GM19395 (cell line): Measurements from ENCODE around the gene GALNS.
A peak's percentile ranks its signal among the peaks of the same experiment; 100 is the strongest.
"Not testable (repeated sequence)": the region's sequence is repeated elsewhere in the genome, so short reads cannot be mapped to it uniquely, and the experiment has no call there.

Experiments used
- ATAC-seq: cut with Tn5 transposase; IDR thresholded peaks from one replicate; pipeline ENCODE4 v1.9.1; 2021; ENCODE audit warnings: mild to moderate bottlenecking, moderate library complexity; ENCODE audit not compliant: unreplicated experiment

GALNS gene

DNA sequence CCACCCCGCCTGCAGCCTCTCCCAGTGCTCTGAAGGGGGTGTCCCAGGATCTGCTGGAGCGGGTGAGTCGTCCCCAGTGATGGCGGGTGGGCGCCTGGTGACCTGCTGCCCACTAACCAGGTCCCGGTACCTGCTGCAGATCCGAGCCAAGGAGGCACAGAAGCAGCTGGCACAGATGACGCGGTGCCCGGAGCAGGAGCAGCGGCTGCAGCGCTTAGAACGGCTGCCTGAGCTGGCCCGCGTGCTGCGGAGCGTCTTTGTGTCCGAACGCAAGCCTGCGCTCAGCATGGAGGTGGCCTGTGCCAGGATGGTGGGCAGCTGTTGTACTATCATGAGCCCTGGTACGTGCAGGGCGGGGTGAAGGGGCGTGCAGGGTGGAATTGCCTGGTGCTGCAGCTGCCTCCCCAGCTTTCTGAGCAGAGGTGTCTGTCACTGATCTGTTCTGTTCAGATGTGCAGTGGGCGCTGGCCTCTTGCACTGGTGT, 49.6 kb downstream of the GALNS start:
- no peak for ATAC-seq

GRCh38 chr16:88806491-88807111, 50.1 kb downstream of the GALNS start:
- ATAC-seq, result no peak

DNA sequence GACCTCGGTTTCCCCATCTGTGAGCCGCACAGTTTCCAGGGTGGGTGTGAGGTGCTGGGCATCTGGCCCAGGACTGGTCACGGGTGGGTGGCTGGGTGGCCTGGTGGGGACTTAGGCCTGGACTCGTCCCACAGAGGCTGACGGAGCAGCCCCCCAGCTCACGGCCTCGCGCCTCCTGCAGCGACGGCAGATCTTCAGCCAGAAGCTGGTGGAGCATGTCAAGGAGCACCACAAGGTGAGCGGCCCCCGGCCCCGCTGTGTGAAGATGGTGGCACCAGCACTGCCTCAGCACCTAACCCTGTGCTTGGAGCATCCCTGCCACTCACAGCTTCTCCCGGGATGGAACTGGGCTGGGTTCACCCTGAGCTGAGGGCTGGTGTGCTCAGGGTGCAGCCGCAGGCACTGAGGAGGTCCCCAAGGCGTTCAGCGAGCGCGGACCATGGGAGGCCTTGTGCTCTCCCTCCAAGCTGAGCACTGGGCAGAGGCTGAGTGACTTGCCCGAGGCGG, 50.8 kb downstream of the GALNS start:
- no peak for ATAC-seq

- ATAC-seq, result no peak
Observed at GRCh38 chr16:88805340-88805715, 51.4 kb downstream of the GALNS start.

- no peak for ATAC-seq
Observed at GRCh38 chr16:88804552-88805339, 52.0 kb downstream of the GALNS start.

DNA sequence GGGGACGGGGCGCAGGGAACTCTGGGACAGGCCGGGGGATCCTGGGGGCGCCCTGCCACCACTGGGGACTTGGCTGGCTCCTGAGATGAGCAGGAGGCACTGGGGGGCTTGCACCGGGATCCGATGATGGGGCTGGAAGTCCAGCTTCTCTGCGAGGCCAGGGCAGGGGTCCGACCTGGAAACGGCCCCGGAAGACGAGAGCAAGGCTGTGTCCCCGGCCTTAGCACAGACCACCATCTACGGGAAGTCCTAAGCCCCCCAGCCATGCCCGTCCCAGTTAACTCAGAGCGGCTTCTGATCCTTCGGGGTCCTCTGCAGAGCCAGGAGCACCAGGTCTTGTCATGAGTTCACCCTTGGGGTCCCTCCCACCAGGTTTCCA, 52.6 kb downstream of the GALNS start:
- ATAC-seq, result no peak

DNA sequence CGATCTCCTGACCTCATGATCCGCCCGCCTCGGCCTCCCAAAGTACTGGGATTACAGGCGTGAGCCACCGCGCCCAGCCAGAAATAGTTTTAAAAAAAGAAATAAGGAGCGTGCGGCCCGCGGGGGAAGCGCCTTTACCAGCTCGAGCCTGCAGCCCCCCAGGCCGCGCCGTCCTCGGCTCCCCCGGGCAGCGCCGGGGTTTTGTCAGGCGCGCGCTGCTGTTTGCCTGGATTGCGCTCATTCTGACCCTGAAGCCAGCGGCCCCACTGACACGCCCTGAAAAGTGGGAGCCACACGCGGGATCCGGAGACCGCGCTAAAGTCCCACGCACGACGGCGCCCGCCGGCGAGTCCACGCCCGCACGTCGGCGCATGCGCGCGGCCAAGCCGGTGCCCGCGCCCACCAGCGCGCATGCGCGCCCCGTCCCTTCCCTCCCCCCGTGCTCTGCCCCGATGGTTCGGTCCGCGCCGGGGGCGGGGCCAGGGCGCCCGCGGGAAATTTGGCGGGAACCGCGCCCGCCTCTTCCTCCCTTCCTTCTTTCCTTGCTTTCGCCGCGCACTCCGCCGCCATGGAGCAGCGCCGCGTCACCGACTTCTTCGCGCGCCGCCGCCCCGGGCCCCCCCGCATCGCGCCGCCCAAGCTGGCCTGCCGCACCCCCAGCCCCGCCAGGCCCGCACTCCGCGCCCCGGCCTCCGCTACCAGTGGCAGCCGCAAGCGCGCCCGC, 53.3 kb downstream of the GALNS start, which contains the start of gene CDT1:
TSS of gene CDT1 (plus strand) at position 526 of the 724 bp plus-strand sequence. CDS start at position 569, 43 bp downstream.
- peak; percentile 53 for ATAC-seq

DNA sequence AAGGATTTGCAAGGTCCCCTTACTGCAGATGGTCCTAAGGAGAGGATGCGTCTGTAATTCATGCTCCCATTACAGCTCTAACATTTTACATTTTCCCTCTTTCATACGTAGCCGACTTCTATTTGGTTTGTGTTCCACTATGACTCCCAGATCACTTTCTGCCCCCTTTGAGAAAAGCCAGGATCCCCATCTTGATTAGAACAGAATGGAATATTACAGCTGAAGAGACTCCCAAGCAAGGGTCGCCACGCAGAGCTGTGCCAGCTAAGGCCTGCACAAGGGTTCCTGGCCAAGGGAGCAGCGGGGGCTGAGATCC, 56.5 kb downstream of the GALNS start:
- ATAC-seq, result no peak

DNA sequence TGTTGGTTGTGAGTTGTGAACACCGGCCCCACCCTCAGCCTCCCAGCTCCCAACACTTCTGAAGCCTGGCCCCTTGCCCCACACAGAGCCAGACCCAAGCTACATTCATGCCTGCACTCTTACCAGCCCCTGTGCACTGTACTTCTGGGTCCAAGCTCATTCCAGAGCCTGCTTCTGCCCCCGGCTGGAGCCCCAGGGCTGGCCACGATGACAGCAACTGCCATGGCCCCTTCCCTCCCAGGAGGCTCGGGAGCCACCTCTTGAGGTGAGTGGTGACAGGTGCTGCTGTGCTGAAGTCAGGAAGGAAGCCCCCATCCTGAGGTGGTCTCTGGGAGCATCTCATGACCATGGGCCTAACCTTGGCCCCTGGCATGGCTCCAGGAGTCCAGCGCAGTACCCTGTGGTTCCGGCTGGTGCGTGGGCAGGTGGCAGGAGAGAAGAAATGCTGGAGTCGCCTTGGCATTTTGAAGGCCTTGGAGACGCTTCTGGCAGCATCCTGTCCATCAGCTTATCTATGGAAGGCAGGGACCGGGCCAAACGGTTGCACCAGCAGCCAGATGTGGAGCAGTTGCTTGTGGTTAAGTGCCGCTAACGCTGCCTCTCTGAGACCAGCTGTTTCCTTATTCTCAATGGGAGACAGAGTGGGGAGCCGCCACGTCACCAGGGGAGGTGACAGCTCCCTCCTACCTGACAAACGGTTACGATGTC, 57.0 kb downstream of the GALNS start:
- ATAC-seq, result no peak

DNA sequence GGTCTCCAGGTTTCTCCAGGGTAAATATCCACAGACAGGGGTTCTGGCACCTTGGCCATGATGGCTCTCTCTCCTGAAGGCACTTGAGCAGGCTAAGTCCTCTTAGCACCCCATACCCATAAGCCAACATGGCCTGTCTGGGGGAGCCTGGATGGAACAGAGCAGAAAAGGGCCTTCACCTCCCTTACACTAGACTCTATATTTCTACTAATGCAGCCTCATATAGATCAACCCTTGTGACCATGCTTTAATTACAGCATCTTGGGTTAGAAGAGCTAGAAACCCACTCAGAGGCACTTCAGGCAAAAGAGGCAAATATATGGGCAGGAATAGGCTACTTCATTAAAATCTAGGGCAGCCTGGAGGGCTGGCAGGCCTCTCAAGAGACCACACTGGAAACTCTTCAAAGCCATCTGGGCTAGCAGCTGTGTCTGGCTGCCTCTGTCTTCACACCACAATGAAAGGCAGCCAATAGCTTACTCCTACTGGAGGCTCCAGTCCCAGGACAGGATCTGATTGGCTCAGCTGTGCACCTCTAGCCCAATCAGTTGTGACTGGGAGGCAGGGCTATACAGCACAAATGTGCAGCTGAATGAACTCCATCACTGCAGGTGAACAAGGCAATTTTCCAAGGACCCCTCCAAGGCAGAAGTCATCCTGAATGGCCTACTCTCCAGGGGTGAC, 57.8 kb downstream of the GALNS start:
- no peak for ATAC-seq

- ATAC-seq, result no peak
Observed at GRCh38 chr16:88798073-88798472, 58.7 kb downstream of the GALNS start.

- no peak for ATAC-seq
Observed at GRCh38 chr16:88796278-88796677, 60.5 kb downstream of the GALNS start.

DNA sequence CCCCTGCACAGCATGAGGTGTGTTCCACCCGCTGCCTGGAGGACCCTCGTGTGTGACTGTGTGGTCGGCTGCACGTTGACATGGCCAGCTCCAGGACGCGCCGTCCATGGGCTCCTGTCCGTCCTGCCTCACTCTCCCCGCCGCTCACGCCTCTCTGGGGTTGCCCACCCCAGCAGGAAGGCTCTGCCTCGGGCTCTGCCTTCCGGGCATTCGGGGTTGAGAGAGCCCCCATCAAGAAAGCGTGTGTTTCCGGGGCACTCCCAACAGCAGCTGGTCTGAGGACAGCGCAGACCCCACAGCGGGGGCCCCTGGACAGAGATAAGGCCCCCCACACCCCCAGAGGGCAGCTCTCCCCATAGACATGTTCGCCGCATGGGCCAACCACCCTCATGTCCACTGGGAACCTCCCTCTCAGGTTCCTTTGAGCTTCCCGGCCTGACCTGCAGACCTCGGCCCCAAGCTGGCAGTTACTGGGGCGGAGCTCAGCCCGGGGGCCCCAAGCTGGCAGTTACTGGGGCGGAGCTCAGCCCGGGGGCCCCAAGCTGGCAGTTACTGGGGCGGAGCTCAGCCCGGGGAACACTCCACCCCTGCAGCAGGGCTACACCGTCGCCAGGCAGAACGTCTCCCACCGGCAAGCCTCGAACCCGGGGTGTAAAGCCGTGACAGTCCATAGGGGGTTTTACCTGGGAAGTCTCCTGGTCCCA, 63.3 kb downstream of the GALNS start:
- ATAC-seq, result no peak

GRCh38 chr16:88792668-88793250, 64.0 kb downstream of the GALNS start:
- no peak for ATAC-seq

DNA sequence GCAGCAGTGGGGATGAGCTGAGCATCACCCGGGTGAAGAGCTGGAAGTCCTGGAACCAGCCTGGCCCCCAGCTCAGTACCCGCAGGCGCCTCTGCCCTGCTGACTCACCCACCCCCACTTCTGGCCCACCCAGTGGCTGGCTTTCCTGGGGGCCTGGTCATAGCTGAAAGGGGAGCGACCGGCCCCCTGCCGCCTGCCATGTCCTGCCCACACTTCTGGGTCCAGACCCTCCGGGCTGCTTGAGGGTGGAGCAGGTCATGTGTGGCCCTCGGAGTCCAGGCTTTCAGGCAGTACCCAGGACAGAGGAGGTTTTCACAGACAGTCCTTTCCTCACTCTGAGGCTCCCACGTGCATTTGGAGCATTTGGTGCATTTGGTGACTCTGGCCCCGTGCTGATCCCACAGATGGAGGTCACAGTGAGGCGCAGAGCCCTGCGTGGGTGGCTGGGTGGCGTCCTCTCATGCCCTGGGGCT, 64.6 kb downstream of the GALNS start:
- ATAC-seq, result no peak

DNA sequence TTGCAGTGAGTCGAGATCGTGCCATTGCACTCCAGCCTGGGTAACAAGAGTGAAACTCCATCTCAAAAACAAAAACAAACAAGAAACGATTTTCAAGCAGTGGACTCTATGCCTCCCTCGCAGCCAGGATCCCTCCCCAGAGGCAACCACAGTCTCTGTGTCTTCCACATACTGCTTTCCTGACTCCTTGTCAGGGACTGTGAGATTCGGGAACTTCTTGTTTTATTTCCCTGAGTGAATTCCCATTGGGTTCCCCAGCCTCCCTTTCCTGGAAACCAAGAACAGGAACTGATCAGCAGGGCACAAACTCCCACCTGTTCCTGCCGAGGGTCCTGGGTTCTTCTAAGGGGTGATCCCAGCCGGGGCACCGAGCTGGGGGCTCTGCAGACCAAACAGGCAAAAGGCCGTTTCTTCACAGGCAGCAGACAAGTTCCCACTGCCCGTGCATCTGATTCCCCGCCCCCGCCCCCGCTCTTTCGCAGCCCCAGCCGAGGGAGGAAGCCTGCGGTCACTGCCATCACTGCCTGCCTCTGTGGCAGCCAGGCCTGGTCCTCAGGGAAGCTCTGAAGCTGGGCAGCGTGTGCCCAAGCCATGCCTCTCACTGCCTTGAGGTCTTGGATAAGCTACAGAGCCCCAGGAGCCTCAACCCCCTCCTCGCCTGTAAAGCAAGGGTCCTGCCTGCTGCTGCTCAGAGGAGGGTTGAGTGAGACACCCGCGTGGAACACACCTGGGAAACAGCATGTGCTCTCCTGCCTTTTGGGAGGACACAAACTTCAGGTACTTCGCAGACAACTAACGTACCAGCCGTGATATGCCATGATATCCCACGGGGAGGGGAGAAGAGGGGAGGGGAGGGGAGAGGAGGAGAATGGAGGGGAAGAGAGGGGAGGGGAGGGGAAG, 66.2 kb downstream of the GALNS start:
- ATAC-seq, result no peak

GRCh38 chr16:88789594-88789993, 67.2 kb downstream of the GALNS start:
- ATAC-seq, result no peak

DNA sequence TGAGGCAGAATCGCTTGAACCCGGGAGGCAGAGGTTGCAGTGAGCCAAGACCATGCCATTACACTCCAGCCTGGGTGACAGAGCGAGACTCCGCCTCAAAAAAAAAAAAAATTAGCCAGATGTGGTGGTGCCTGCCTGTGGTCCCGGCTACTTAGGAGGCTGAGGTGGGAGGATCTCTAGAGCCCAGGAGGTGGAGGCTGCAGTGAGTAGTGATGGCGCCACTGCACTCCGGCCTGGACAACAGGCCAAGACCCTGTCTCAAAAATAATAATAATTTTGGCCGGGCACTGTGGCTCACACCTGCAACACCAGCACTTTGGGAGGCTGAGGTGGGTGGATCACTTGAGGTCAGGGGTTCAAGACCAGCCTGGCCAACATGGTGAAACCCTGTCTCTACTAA, 68.0 kb downstream of the GALNS start:
- ATAC-seq, result not testable (repeated sequence)
